GM12801 (cell line): Measurements from ENCODE around the gene CEP83.

Source experiments
- CTCF ChIP-seq: IDR thresholded peaks from one replicate; pipeline ENCODE4 v1.5.1; 2011; ENCODE audit warnings: control low read depth; ENCODE audit not compliant: insufficient read length; ENCODE audit errors: extremely low read depth

CEP83 gene

GRCh38 chr12:94269316-94269999 lies 190.2 kb downstream of the CEP83 start:
- TF ChIP-seq CTCF = no peak

GRCh38 chr12:94267921-94268471 lies 191.7 kb downstream of the CEP83 start:
- TF ChIP-seq CTCF = no peak

- TF ChIP-seq CTCF = no peak
Observed at GRCh38 chr12:94267537-94267872, 192.2 kb downstream of the CEP83 start.

- TF ChIP-seq CTCF = no peak
Observed at GRCh38 chr12:94266796-94267536, 192.7 kb downstream of the CEP83 start.

GRCh38 chr12:94265966-94266745 lies 193.5 kb downstream of the CEP83 start:
- no peak for TF ChIP-seq CTCF

GRCh38 chr12:94265539-94265938 lies 194.1 kb downstream of the CEP83 start:
- TF ChIP-seq CTCF = no peak

- no peak for TF ChIP-seq CTCF
Observed at GRCh38 chr12:94264736-94265485, 194.8 kb downstream of the CEP83 start.
